Sigmoid colon (tissue), 4 donors: Measurements from ENCODE around the gene CD58.

ENCODE experiments used
- EP300 ChIP-seq, 4 donors: sonication (generic); formaldehyde crosslinking; IDR thresholded peaks; one replicate each; pipeline ENCODE4 v1.6.1; 2017; ENCODE audit warnings: antibody characterized with exemption in 4 of 4
- POLR2A ChIP-seq, 2 donors: fragments of 450-650 bp; IDR thresholded peaks; one replicate each; pipeline ENCODE4 v1.6.1; 2016; ENCODE audit warnings: antibody characterized with exemption in 2 of 2, mild to moderate bottlenecking in 2 of 2, moderate library complexity in 2 of 2
- TF ChIP-seq, protein P1 (sequence below), 4 experiments: fragments of 450-650 bp in 3 of 4; fragments of 200-600 bp in 1 of 4; IDR thresholded peaks; one replicate each; pipeline ENCODE4 v1.5.1; 2016 to 2019; ENCODE audit warnings: antibody characterized with exemption in 4 of 4, mild to moderate bottlenecking in 3 of 4, moderate library complexity in 2 of 4

DNA sequence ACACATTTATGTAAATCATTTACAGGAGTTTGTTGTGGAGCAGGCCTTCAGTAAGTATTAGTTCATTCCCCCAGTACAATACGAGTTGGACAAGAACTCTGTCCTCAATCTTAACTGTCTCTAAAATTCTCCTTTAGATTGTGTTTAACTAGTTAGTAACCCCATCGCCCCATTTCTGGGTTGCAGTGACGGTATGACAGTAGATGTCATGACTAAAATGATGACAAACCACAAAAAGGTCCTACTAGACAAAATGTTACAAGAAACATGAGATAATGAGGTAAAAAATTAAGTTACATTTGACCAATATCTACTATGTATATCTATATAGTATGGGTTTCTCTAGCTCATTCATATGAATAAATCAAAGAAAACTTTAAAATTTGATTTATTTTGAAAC, 41.1 kb downstream of the CD58 start:
- TF ChIP-seq, protein P1, sequence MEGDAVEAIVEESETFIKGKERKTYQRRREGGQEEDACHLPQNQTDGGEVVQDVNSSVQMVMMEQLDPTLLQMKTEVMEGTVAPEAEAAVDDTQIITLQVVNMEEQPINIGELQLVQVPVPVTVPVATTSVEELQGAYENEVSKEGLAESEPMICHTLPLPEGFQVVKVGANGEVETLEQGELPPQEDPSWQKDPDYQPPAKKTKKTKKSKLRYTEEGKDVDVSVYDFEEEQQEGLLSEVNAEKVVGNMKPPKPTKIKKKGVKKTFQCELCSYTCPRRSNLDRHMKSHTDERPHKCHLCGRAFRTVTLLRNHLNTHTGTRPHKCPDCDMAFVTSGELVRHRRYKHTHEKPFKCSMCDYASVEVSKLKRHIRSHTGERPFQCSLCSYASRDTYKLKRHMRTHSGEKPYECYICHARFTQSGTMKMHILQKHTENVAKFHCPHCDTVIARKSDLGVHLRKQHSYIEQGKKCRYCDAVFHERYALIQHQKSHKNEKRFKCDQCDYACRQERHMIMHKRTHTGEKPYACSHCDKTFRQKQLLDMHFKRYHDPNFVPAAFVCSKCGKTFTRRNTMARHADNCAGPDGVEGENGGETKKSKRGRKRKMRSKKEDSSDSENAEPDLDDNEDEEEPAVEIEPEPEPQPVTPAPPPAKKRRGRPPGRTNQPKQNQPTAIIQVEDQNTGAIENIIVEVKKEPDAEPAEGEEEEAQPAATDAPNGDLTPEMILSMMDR (IDR thresholded peaks at IDR 0.05): no peak
- no peak for TF ChIP-seq POLR2A (IDR thresholded peaks at IDR 0.05)
- no peak for TF ChIP-seq EP300 (IDR thresholded peaks at IDR 0.05)
